NCI-H226 (cell line): ENCODE measurements around the gene FAM47E.
A peak's percentile ranks its signal among the peaks of the same experiment; 100 is the strongest.
"Not testable (repeated sequence)": the region's sequence is repeated elsewhere in the genome, so short reads cannot be mapped to it uniquely, and the experiment has no call there.

Experiments used
- DNase-seq: peaks from one replicate; pipeline ENCODE4 v3.0.0-alpha.2; 2015

The FAM47E gene

GRCh38 chr4:76270244-76271175 lies 19.0 kb downstream of the FAM47E start:
- DNase-seq: no peak

GRCh38 chr4:76271248-76271647 lies 19.7 kb downstream of the FAM47E start:
- DNase-seq: no peak

GRCh38 chr4:76272073-76272472 lies 20.6 kb downstream of the FAM47E start:
- no peak for DNase-seq

- DNase-seq: no peak
Observed at GRCh38 chr4:76272582-76272981, 21.1 kb downstream of the FAM47E start.

GRCh38 chr4:76272999-76273398 lies 21.5 kb downstream of the FAM47E start:
- DNase-seq: no peak

- DNase-seq: no peak
Observed at GRCh38 chr4:76275486-76276124, 24.1 kb downstream of the FAM47E start.

- DNase-seq: no peak
Observed at GRCh38 chr4:76276813-76277212, 25.3 kb downstream of the FAM47E start.

GRCh38 chr4:76277667-76278066 lies 26.1 kb downstream of the FAM47E start:
- no peak for DNase-seq

GRCh38 chr4:76278583-76278982 lies 27.1 kb downstream of the FAM47E start:
- no peak for DNase-seq

- DNase-seq: no peak
Observed at GRCh38 chr4:76279462-76279861, 27.9 kb downstream of the FAM47E start.

- DNase-seq: no peak
Observed at GRCh38 chr4:76280488-76281441, 29.2 kb downstream of the FAM47E start.

GRCh38 chr4:76281594-76281993 lies 30.1 kb downstream of the FAM47E start:
- not testable (repeated sequence) for DNase-seq

GRCh38 chr4:76282941-76283689 lies 31.6 kb downstream of the FAM47E start:
- no peak for DNase-seq

- DNase-seq: no peak
Observed at GRCh38 chr4:76283900-76284299, 32.4 kb downstream of the FAM47E start.

- DNase-seq: not testable (repeated sequence)
Observed at GRCh38 chr4:76287811-76288210, 36.3 kb downstream of the FAM47E start.

GRCh38 chr4:76292730-76293129 lies 41.2 kb downstream of the FAM47E start:
- no peak for DNase-seq

- DNase-seq: no peak
Observed at GRCh38 chr4:76293772-76294171, 42.3 kb downstream of the FAM47E start.

GRCh38 chr4:76296286-76296820 lies 44.8 kb downstream of the FAM47E start:
- DNase-seq: no peak

- DNase-seq: no peak
Observed at GRCh38 chr4:76298227-76298626, 46.7 kb downstream of the FAM47E start.

GRCh38 chr4:76300012-76300411 lies 48.5 kb downstream of the FAM47E start:
- no peak for DNase-seq

GRCh38 chr4:76301068-76301774 lies 49.7 kb downstream of the FAM47E start:
- DNase-seq: peak; percentile 66
